PC-3 (cell line): ENCODE results near the gene C3orf62.

Source experiments
- CTCF ChIP-seq: fragments of 300-600 bp; sonication (generic); conservative IDR thresholded peaks from 2 replicates; pipeline ENCODE4 v1.5.1; 2017; ENCODE audit warnings: antibody characterized with exemption, low read depth, mild to moderate bottlenecking, low read length
- EZH2 ChIP-seq: fragments of 300-600 bp; sonication (generic); IDR thresholded peaks from one replicate; pipeline ENCODE4 v1.6.1; 2017; ENCODE audit warnings: antibody characterized with exemption, mild to moderate bottlenecking, low read length; ENCODE audit not compliant: unreplicated experiment

- no peak for TF ChIP-seq CTCF
- TF ChIP-seq EZH2: no peak
Measured at GRCh38 chr3:49302613-49303012, 25.6 kb upstream of the C3orf62 start.
